ENCODE measurements around the gene PTPN3. TPM values are rescaled to one million over a fixed set of nuclear protein-coding genes. Genes with fewer than 3 reads are reported as not detected.
A peak's percentile ranks its signal among the peaks of the same experiment; 100 is the strongest.

The PTPN3 gene
- total RNA-seq, 1 experiment from 2014 or later: 10.3 TPM

DNA sequence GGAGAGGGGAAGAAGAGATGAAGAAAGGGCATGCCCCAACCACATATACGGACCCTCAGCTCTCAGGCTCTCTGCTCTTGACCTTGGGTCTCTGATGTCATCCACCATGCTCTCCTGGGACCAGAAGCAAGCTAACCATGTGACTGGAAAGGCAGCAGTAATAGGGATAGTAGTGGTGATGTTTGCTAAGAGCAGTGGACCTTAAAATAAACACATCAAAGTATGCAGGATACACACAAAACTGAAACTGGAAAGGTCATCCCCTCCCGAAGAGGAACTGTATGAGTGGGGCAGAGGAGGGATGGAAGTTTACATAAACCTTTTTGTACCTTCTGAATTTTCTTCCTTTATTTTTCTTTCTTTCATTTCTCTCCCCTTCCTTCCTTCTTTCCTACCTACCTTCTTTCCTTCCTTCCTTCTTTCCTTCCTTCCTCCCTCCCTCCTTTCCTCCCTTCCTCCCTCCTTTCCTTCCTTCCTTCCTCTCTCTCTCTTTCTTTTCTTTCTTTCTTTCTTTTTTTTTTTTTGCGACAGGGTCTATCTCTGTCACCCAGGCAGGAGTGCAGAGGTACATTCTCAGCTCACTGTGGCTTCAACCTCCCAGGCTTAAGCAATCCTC is 8.1 kb upstream of the PTPN3 start:
- no peak for DNase-seq (ENCODE audit: low spot score)

- DNase-seq (ENCODE audit: low spot score): no peak
Observed at GRCh38 chr9:109504689-109505088, 6.6 kb upstream of the PTPN3 start.

DNA sequence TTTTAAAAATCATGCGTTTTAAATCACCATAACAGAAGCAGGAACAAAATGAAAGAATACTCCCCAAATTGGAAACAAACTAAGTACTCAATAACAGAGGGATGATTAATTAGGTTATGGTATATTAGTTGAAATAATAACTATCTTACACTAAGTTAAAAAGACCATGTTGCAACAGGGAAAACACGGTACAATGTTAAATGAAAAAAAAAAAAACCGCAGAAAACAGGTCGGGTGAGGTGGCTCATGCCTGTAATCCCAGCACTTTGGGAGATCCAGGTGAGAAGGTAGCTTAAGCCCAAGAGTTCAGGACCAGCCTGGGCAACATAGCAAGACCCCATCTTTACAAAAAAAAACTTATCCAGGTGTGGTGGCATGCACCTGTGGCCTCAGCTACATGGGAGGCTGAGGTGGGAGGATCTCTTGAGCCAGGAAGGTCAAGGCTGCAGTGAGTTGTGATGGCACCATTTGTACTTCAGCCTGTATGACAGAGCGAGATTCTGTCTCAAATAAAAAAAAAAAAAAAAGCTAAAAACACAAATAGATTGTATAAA is 2.4 kb upstream of the PTPN3 start:
- no peak for DNase-seq (ENCODE audit: low spot score)

DNA sequence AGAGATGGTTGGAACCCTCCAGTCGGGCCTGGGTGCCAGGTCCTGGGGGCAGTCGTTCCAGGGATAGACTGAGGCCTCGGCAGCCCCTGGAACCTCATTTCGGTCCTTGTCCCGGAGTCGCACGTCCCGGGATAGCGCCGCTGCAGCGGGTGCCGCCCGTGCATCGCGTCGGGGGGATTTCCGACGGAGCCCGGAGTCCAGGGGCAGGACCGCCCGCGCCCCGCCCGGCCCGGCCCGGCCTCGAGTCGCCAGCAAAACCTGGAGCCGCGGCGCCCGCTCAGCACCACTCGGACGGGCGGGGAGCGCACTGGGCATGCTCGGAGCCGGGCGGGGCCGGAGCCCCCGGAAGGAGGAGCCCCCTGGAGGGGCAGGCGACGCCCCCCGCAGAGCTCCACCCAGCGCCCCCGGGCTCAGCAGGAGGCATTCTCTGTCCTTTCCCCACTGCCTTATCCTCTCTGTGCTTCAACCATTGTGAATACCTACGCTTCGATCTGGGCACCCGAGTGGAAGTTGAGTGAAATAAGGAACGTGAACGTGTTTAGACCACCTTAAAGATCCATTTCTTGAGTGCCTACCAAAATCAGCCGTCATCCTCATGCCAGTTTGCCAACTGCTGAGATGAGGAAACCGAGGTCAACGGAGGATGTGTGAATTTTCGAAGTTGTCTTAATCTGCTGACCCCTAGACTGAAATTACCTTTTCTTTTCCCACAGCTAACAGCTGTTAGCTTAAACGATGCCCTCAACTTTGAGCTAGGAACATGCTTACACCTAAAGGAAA is 1.7 kb upstream of the PTPN3 start:
- DNase-seq (ENCODE audit: low spot score): peak; percentile 52

GRCh38 chr9:109499093-109499630 is 1.1 kb upstream of the PTPN3 start:
- no peak for DNase-seq (ENCODE audit: low spot score)

- DNase-seq (ENCODE audit: low spot score): peak; percentile 55
Observed at GRCh38 chr9:109497226-109498153, 617 bp downstream of the PTPN3 start.

DNA sequence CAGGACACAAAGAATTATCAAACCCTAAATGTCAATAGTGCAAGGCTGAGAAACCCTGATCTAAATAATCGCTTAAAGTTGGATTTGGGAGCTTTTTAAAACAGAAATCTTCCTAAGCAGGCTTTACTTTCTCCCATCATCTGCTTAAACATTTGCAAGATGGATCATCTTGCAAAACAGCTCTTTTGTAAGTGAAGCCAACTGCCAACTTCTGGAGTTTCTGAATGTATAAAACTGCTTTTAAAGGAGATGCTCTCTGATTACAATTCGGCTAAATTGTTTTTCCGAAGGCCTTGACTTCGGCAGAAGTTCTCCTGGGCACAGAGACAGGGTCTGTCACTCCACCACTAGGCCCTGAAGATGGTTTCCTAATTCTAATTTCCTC is 1.3 kb downstream of the PTPN3 start:
- no peak for DNase-seq (ENCODE audit: low spot score)

DNA sequence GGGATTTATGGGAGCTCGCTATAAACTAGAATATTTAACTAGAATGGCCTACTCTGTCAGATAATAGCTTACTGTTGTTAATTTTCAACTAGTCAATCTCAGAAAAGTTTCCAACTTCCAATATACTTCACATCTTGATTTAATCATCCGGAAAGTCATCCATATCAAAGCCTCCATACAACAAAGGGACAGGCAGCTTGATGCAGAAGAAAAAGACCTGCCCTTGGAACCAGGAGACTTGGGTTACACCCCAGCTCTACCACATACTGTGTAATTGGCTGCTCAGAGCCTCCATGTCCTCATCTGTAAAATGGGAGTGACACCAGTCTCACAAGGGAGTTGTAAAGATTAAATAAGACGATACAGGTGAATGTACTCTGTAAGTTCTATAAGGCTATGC is 1.9 kb downstream of the PTPN3 start:
- DNase-seq (ENCODE audit: low spot score): no peak

- no peak for DNase-seq (ENCODE audit: low spot score)
Observed at GRCh38 chr9:109493648-109494047, 4.5 kb downstream of the PTPN3 start.

GRCh38 chr9:109491590-109491989 is 6.5 kb downstream of the PTPN3 start:
- DNase-seq (ENCODE audit: low spot score): no peak

DNA sequence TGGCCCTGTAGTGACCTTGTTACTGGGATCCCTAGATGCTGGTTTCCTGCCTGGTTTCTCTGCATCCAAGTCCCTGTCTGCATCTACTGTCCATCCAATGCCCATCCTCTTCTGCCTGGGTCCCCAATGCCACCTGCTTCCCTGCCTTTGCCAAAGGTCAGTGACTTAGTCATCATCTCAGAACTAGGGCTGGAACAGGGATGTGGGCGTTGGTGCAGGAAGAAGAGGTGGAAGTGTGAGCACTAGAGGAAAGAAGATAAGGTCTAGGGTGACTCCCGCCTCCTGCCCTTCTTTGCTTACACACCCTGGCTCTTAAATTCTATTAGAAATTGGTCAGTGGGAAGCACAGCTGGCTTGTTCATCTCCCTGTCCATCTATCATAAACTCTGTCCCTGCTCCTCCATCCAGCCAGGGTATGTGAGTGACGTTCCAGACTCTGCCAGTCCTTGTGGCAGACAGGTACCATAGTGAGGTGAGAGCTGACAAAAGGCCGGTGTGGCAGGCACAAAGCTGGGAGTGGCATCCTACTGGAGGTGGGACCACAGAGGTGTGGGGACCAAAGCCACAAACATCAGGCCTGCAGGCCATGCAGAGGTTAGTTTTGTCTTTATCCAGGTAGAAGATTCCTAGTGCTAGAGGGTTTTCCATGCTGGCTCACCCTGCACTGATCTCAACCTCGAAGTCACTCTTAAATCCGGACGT is 9.2 kb downstream of the PTPN3 start:
- DNase-seq (ENCODE audit: low spot score): peak; percentile 24

DNA sequence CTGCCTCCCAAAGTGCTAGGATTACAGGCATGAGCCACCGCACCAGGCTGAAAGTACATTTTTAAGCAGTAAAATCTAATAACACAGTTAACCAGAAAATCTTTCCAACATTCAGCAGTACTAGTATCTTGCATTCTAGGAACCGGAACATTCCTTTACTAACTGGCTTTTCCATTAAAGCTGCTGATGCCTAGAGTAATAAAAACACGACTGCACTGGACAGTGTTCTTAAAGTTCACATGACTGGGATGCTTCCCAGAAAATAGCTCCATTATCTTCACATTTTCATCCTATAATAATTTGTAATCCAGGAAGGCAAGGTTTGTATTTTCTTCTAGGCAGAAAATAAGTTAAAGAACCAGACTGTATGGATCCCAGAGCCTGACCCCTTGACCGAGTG is 9.8 kb downstream of the PTPN3 start:
- no peak for DNase-seq (ENCODE audit: low spot score)

GRCh38 chr9:109487247-109487646 is 10.9 kb downstream of the PTPN3 start:
- DNase-seq (ENCODE audit: low spot score): no peak

DNA sequence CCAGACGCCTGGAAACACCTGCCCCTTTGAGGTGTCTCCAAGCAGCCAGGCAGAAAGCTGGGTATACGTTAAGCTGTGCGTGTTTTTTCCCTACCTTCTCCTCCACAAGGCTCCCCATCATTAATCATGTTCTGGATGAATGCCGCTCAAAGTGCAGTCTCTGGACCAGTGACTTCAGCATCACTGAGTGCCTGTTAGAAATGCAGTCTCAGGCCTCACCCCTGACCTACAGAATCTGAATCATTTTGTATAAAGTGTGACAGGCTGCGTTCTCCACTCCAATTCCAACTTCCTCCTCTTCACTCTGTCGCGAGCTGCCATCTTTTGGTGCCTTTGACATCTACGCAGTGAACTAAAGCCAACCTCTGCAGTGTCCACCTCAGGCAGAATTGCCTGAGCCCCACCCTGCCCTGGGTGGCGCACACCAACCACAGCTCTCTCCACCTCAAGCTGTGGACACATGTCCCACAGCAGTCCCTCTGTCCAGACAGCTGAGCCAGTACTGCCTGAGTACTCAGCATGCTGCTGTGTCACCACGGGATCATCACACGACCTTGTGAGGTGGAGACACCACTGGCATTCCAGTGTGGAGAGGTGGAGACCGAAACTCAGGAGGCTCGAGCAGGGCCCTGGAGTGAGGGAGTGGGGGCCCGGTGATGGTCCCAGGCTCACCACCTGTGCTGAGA is 14.2 kb downstream of the PTPN3 start:
- DNase-seq (ENCODE audit: low spot score): no peak

DNA sequence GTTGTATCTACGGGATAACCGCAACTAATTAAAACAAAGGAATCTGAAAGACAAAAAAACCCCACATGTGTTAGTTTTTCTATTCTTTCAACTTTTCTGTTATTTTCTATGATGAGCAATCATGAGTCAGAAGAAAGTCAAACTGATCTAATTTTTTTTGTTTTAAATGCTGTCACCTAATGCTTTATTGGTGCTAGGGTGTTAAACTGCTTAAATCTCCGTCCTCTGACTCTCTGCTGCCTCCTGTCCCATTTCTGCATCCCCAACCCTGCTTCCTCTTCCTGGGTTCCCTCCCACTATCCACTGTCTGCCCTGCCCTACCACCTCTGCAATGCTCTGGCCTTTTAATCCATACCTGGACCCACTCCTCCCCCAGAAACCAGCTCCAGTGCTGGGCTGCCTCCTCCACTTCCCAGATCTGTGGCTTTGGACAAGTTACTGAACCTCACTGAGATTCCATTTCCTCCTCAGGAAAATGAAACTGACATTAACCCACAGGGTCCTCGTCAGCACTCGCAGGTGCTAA is 15.7 kb downstream of the PTPN3 start:
- DNase-seq (ENCODE audit: low spot score): peak; percentile 62

GRCh38 chr9:109481856-109482255 is 16.3 kb downstream of the PTPN3 start:
- peak; percentile 48 for DNase-seq (ENCODE audit: low spot score)

- DNase-seq (ENCODE audit: low spot score): no peak
Observed at GRCh38 chr9:109479822-109480221, 18.3 kb downstream of the PTPN3 start.

DNA sequence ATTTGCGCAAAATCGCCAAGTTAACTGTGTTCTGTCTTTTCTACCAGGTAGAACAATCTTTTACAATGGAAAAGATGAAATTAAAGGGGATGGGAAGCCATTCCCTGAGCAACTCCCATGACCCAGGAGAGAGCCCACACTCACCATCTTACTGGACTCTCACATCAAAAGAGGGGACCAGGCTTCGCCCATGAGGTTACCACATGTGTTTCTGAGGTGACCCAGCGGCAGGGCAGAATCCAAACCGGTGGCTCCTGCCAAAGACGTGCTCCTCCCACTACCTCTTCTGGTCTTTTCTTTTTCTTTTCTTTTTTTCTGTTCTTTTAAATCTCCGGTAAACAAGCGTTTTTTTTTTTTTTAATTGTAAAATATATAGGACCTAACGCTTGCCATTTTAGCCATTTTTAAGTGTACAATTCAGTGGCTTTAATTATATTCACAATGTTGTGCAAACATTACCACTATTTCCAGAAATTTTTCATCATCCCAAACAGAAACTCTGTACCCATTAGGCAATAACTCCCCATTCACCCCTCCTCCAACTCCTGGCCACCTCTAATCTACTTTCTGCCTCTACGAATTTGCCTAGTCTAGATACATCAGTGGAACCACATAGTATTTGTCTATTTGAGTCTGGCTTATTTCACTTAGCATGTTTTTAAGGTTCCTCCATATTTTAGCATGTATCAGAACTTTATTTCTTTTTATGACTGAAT is 19.3 kb downstream of the PTPN3 start:
- no peak for DNase-seq (ENCODE audit: low spot score)

DNA sequence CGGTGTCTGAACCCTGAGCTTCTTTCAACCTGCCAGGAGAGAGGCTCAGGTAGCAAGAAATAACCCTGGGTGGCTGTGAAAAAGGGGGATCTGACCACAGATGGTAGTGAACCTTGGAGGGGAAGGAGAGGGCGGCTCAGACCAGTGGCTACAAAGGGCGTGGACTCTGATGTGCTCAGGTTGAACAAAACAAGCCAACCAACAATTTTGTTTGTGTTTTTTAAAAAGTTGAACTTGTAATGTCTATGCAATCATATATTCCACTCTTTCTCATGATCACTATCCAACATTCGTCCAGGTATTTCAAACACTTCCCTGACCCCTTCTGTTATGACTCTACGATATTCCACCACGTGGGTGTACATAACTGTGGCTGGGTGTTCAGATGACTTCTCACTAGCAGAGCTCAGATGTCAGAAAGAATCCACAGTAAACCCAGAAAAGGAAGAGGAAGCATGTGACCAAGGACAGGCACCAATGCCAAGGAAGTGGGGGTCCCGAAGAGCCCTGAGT is 20.0 kb downstream of the PTPN3 start:
- DNase-seq (ENCODE audit: low spot score): no peak

Data from A172 (cell line).